HG03064 (cell line): ENCODE data around the gene TANGO2.
"Not testable (repeated sequence)": the region's sequence is repeated elsewhere in the genome, so short reads cannot be mapped to it uniquely, and the experiment has no call there.

Source experiments
- ATAC-seq: cut with Tn5 transposase; IDR thresholded peaks from one replicate; pipeline ENCODE4 v1.9.1; 2021; ENCODE audit warnings: low read depth; ENCODE audit not compliant: unreplicated experiment

The TANGO2 gene

DNA sequence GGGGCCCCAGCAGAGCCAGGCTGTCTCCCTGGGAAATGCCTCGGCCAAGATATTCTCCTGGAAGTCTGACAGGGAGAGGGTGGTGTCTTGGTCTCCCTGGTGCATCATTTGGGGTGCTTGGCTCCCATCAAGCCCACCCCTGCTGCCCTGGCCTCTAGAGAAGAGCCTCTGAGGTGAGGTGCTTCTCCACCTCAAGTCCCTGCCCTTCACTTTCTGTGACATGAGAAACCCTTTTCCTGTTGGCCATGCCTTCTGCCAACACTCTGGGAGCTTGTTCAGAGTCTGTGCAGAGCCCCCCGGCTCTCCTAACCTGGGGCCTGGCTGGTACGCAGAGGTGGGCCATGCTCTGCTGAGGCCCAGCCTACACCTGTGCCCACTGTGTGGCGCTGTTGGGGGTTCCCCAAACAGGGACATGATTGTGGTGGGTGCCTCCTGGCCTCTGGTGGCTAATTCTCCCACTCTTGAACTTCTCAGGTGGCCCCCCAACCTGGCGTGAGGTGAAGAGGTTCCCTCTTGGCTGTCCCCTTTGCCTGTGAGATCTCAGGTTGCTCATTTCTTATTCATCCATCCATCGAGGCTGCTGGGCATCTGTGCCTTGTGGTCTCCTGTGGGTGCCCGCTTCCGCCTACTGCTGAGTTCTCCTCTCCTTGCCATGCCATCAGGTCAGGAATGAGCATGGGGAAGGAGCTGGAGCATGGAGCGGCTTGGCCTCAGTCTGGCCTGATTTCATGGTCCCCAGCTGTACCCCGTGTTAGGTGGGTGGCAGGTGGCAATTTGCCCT lies 40.0 kb downstream of the TANGO2 start:
- no peak for ATAC-seq

- no peak for ATAC-seq
Measured at GRCh38 chr22:20061481-20061861, 40.6 kb downstream of the TANGO2 start.

DNA sequence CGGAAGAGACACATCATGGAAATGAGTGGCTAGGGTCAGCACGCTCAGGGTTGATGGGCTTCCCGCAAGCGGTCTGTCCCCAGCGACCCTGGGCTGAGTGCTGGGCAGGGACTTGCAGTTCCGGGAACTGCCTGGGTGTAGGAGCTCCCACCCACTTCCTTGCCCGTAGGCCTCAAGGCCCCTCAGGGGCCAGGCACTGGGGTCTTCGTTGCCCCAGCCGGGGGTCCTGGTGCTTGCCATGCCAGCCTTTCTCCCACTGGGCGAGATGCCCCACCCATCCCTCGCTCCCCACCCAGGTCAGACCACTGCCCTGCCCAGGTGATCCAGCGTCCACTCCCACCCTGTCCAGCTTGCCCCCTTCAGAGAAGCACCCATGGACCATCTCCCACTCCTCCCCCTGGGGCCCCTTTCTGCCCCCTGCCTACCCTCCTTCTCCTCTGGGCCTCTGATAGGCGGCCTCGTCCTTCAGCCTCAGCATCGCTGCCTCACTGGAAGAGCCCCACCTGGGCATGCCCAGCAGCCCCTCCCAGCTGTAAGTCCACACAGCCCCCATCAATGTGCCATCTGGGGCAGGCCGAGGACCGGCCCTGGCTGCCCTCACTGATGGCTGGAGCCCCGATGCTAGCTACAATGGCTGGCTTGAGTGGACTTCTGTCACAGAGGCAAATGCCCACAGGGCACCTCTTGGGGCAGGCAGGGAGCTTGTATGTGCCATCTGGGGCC lies 41.3 kb downstream of the TANGO2 start:
- no peak for ATAC-seq

GRCh38 chr22:20062766-20063083 lies 41.8 kb downstream of the TANGO2 start:
- no peak for ATAC-seq

GRCh38 chr22:20063271-20064139 lies 42.6 kb downstream of the TANGO2 start:
- ATAC-seq: no peak

DNA sequence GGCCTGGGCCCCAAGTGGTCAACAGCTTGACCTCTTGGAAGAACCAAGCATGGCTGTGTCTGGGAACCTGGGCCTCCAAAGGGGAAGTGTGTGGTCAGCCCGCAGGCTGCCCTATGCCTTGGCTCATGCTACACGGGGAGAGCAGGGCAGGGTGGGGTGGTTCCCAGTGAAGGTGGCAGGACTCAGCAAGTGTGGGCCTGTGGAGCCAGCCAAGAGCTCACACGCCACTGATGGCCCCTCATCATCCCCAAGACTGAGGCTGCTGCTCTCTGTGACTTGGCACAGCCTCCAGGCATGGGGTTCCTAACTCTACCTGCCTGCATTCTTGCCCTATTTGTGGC lies 43.2 kb downstream of the TANGO2 start:
- ATAC-seq: no peak

- ATAC-seq: no peak
Measured at GRCh38 chr22:20064545-20065262, 43.8 kb downstream of the TANGO2 start.

- no peak for ATAC-seq
Measured at GRCh38 chr22:20065896-20066616, 45.1 kb downstream of the TANGO2 start.

GRCh38 chr22:20066617-20067383 lies 45.9 kb downstream of the TANGO2 start:
- no peak for ATAC-seq

GRCh38 chr22:20067384-20067682 lies 46.4 kb downstream of the TANGO2 start:
- not testable (repeated sequence) for ATAC-seq

DNA sequence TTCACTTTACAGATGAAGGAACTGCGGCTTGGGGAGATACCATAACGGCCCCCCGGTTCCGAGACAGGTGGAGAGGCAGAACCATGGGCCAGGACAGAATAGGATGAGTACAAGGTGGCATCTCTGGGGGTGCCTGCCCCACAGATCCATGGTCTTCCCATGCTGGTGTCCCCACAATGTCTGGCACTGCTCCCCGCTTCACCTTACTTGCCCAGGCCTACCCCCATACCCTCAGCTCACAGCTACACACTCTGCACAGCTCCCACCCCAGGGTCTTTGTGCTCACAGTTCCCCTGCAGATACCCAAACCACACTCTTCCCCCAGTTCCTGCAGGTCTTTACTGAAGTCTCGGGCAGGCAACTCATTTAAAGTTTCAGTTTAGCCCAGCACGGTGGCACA lies 47.7 kb downstream of the TANGO2 start:
- no peak for ATAC-seq

DNA sequence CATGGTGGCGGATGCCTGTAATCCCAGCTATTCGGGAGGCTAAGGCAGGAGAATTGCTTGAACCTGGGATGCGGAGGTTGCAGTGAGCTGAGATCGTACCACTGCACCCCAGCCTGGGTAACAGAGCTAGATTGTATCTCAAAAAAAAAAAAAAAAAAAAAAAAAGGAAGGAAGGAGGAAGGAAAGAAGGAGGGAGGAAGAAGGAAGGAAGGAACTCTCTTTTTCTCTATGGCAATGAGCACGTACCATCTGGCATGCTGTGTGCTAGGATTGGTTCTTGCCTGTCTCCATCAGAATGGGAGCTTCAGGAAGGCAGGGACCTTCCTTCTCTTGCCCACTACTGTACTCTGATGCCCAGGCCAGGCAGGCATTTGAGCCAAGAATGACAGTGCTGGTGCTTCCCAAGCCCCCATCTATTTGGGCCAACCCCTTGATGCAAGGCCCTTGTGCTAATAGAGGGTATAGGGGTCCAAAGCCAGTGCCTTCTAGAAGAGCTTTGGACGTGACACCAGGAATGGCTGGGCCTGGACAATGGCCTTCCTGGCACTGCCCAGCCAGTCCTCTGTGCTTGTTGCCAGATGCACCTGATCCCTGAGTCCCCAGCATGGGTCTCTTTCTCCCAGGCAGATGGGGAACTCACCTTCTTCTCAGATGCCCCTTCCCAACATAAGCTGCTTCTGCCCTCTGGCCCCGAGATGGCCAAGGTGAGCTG lies 48.6 kb downstream of the TANGO2 start:
- ATAC-seq: no peak

- no peak for ATAC-seq
Measured at GRCh38 chr22:20071524-20071972, 50.6 kb downstream of the TANGO2 start.

- ATAC-seq: no peak
Measured at GRCh38 chr22:20076627-20077172, 55.8 kb downstream of the TANGO2 start.

GRCh38 chr22:20079745-20080444 lies 59.0 kb downstream of the TANGO2 start, which contains the start of gene DGCR8:
DGCR8 (plus strand) TSS chr22:20080241; CDS start chr22:20085964, 5,723 bp downstream.
- ATAC-seq: peak; percentile 57

DNA sequence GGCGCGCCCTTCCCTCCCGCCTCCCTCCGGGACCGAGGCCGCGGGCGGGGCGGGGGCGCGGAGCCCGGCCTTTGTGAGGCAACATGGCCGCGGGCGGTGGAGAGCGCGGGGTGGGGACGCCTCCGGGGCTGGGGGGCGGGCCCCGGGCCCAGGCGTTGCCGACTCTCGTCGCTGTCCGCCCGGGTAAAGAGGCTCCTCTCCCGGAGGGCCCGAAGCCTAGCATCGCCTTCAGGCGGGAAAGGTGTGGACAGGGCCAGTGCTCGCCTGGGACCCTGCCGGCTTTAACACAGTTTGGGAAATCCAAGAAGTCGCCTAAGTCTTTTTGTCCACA lies 59.5 kb downstream of the TANGO2 start:
- ATAC-seq: peak; percentile 53

DNA sequence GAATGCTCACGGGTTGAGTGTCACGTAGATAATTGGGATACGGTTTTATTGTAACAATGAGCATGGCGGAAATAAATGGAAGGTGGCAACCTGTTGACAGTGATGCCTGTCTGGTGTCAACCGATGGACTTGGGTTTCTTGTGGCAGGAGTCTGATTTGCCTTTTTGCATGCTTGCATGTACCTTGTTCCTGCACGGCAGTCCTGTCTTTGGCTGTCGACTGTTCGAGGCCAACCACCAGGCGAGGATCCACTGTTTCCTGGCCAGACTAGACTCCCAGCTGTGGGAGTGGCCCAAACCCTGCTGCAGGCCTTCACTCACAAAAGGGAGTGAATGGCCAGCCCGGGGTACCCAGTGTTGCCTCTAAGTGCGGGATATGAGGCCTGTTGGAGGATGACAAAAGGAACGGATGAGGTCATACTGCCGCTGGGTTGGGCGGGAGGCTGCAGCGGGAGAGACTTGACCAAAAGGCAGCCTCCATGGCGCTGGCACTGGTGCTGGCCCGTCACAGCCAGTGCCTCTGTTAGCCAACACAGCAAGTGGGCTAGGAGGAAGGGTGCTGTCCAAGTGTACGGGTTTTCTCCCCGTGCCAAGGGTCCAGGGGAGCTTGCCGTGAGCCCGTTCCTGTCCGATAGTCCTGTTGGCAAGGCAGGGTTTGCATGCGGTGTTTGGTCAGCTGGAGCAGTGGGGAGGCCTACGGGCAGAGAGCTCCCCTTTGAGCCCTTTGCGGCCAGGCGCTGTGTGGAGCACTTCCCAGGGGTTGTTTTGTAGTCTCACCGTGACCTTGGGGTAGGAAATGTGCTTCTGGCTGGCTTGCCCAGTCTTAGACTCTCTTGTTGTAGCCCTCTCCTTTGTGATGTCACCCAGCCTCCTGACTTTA lies 60.1 kb downstream of the TANGO2 start:
- ATAC-seq: no peak
